BJ (cell line): Measurements from ENCODE around the gene EHD2. TPM values are rescaled to one million over a fixed set of nuclear protein-coding genes. Genes with fewer than 3 reads are reported as not detected.

Source experiments
- CTCF ChIA-PET: fragments of 350-600 bp; formaldehyde crosslinking; extraction: SDS; loops from one replicate; lab custom pipeline; 2021; ENCODE audit warnings: antibody characterized with exemption, inconsistent platforms; lab: Yijun Ruan, JAX
- POLR2A ChIA-PET: fragments of 300-600 bp; sonication (Branson Sonifier 250); formaldehyde crosslinking; extraction: SDS; loops from one replicate; lab custom pipeline; 2021; ENCODE audit warnings: antibody characterized with exemption; lab: Charles Lee
- DNase-seq: peaks from one replicate; pipeline ENCODE4 v3.0.0-alpha.2; 2011; ENCODE audit warnings: low read depth
- H3K27me3 ChIP-seq: 2 replicates; pipeline ENCODE4 v1.6.0; 2011; ENCODE audit warnings: low read length; ENCODE audit not compliant: control insufficient read depth, insufficient read depth
- H3K36me3 ChIP-seq: 2 replicates; pipeline ENCODE4 v1.5.1; 2011; ENCODE audit warnings: low read length; ENCODE audit not compliant: control insufficient read depth, insufficient read depth
- H3K4me3 ChIP-seq: 2 replicates; pipeline ENCODE4 v1.5.1; 2011; ENCODE audit warnings: low read depth, mild to moderate bottlenecking, control low read depth, low read length
- polyA plus RNA-seq: library from polyadenylated mRNA; depleted of rRNA; stranded (reverse); fragments of >200 nt; gene quantifications from 2 replicates; pipeline ENCODE4 v1.2.3, GENCODE V29; 2011
- TF ChIP-seq, protein P1 (sequence below): IDR thresholded peaks from 2 replicates; pipeline ENCODE4 v1.5.1; 2011; ENCODE audit warnings: low read depth, mild to moderate bottlenecking, control low read depth, inconsistent platforms, low read length, moderate library complexity; ENCODE audit not compliant: insufficient read depth

Gene EHD2
- polyA plus RNA-seq, 1 experiment = 132 TPM

GRCh38 chr19:47752440-47753211 is 39.4 kb downstream of the EHD2 start:
- TF ChIP-seq, protein P1, sequence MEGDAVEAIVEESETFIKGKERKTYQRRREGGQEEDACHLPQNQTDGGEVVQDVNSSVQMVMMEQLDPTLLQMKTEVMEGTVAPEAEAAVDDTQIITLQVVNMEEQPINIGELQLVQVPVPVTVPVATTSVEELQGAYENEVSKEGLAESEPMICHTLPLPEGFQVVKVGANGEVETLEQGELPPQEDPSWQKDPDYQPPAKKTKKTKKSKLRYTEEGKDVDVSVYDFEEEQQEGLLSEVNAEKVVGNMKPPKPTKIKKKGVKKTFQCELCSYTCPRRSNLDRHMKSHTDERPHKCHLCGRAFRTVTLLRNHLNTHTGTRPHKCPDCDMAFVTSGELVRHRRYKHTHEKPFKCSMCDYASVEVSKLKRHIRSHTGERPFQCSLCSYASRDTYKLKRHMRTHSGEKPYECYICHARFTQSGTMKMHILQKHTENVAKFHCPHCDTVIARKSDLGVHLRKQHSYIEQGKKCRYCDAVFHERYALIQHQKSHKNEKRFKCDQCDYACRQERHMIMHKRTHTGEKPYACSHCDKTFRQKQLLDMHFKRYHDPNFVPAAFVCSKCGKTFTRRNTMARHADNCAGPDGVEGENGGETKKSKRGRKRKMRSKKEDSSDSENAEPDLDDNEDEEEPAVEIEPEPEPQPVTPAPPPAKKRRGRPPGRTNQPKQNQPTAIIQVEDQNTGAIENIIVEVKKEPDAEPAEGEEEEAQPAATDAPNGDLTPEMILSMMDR = no peak
- POLR2A ChIA-PET = no interaction called here
- no peak for DNase-seq
- Histone ChIP-seq H3K36me3 (peaks cover 52% of the 10 kb centered on the region), H3K4me3 (no peak overlapping the region), H3K27me3 (no peaks in the 10 kb centered on the region)
- CTCF ChIA-PET = interaction anchor here (1.1 to 3.4 kb wide), 4 partner anchors 9 to 39 kb away, joined by 3 to 13 read pairs (median 5); partner anchors contain the start of gene EHD2

GRCh38 chr19:47754206-47755064 is 41.2 kb downstream of the EHD2 start:
- DNase-seq = no peak
- no peak overlapping the region for H3K4me3 ChIP-seq
- TF ChIP-seq, protein P1 = no peak
- POLR2A ChIA-PET = no interaction called here
- CTCF ChIA-PET = interaction anchor here (2.8 kb wide), 1 partner anchor 11 kb away, joined by 15 read pairs; no protein-coding TSS in a partner anchor
- no peaks in the 10 kb centered on the region for H3K27me3 ChIP-seq
- peaks cover 54% of the 10 kb centered on the region for H3K36me3 ChIP-seq

DNA sequence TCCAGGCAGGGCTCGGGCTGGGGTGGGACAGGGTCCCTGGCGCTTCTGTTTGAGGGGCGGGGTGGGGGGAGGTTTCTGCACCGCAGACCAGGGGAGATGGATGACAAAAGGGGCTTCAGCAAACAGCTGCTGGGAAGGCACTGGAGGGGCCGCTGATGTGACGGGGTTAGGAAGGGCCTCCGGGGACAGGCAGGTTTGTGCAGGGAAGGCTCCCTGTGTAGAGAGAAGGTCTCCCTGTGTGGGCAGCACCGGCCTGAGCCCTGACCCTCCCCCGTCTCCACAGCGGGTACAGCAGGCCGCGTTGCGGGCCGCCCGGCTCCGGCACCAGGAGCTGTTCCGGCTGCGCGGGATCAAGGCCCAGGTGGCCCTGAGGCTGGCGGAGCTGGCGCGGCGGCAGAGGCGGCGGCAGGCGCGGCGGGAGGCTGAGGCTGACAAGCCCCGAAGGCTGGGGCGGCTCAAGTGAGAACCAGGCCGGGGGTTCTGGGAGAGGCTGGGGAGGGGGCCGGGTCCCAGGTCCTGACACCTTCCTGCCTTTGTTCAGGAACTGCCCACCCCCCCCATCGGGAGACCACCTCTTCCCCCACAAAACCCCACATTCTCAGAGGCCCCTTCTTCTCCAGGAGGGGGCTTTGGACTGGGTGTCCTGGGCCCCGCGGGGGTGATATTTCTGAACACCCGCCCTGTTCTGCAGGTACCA is 42.0 kb downstream of the EHD2 start:
- TF ChIP-seq, protein P1 = no peak
- DNase-seq = no peak
- POLR2A ChIA-PET = no interaction called here
- peaks cover 52% of the 10 kb centered on the region for H3K36me3 ChIP-seq
- H3K4me3 ChIP-seq = no peak overlapping the region
- CTCF ChIA-PET = interaction anchor here (1.2 to 2.8 kb wide), 2 partner anchors 10 to 48 kb away, joined by 3 to 15 read pairs; no protein-coding TSS in a partner anchor
- no peaks in the 10 kb centered on the region for H3K27me3 ChIP-seq

GRCh38 chr19:47755762-47756626 is 42.8 kb downstream of the EHD2 start:
- TF ChIP-seq, protein P1 = no peak
- ChIA-PET CTCF (interaction anchor here (0.6 to 2.8 kb wide), 3 partner anchors 9 to 49 kb away, joined by 3 to 15 read pairs (median 3); no protein-coding TSS in a partner anchor), POLR2A (no interaction called here)
- H3K27me3 ChIP-seq = no peaks in the 10 kb centered on the region
- H3K36me3 ChIP-seq = peaks cover 45% of the 10 kb centered on the region
- DNase-seq = no peak
- no peak overlapping the region for H3K4me3 ChIP-seq
